IMR-90 (cell line): ENCODE data around the gene IL2RG. TPM values are rescaled to one million over a fixed set of nuclear protein-coding genes. Genes with fewer than 3 reads are reported as not detected.
A peak's percentile ranks its signal among the peaks of the same experiment; 100 is the strongest.

Experiments used
- ATAC-seq: fragments of 200-7000 bp; cut with Tn5 transposase; 2 replicates; pipeline ENCODE4 v1.9.1; 2020; ENCODE audit warnings: low read depth, mild to moderate bottlenecking, moderate library complexity
- BruUV-seq: library from RNA; stranded (reverse); fragments of 400-500 nt; replicated peaks from 2 replicates; lab custom pipeline; 2021; lab: Mats Ljungman, UMichigan
- CTCF ChIA-PET: fragments of 300-600 bp; formaldehyde crosslinking; extraction: SDS; loops from one replicate; lab custom pipeline; 2021; ENCODE audit warnings: antibody characterized with exemption; lab: Yijun Ruan, JAX
- POLR2A ChIA-PET: fragments of 300-600 bp; sonication (Branson Sonifier 250); formaldehyde crosslinking; loops from one replicate; lab custom pipeline; 2022; ENCODE audit warnings: antibody characterized with exemption; ENCODE audit not compliant: unreplicated experiment; lab: Charles Lee
- DNase-seq: peaks from one replicate; pipeline ENCODE4 v3.0.0; 2013
- H2AFZ ChIP-seq: replicated peaks from 2 replicates; pipeline ENCODE3; 2013; ENCODE audit warnings: low read length, mild to moderate bottlenecking; ENCODE audit not compliant: poor library complexity
- H2AK5ac ChIP-seq: 2 replicates; pipeline ENCODE4 v1.6.1; 2013; ENCODE audit warnings: low read depth, low read length, inconsistent platforms
- H2AK9ac ChIP-seq: replicated peaks from 2 replicates; pipeline ENCODE3; 2013; ENCODE audit warnings: mild to moderate bottlenecking, low read depth, low read length, moderate library complexity; ENCODE audit not compliant: poor library complexity
- H2BK120ac ChIP-seq: 2 replicates; pipeline ENCODE4 v1.6.1; 2013; ENCODE audit warnings: low read depth, low read length, inconsistent platforms
- H2BK15ac ChIP-seq: 3 replicates; pipeline ENCODE4 v1.6.1; 2013; ENCODE audit warnings: low read depth, low read length, inconsistent platforms
- H2BK20ac ChIP-seq: 2 replicates; pipeline ENCODE4 v1.6.1; 2013; ENCODE audit warnings: low read depth, mild to moderate bottlenecking, inconsistent platforms, low read length, moderate library complexity
- H2BK5ac ChIP-seq: 2 replicates; pipeline ENCODE4 v1.6.1; 2013; ENCODE audit warnings: mild to moderate bottlenecking, low read depth, low read length, inconsistent platforms; ENCODE audit not compliant: poor library complexity, severe bottlenecking
- H3K14ac ChIP-seq: replicated peaks from 2 replicates; pipeline ENCODE4 v1.6.1; 2013; ENCODE audit warnings: low read depth, low read length, inconsistent platforms
- H3K18ac ChIP-seq: 2 replicates; pipeline ENCODE4 v1.6.1; 2013; ENCODE audit warnings: low read depth, low read length, control low read depth
- H3K23ac ChIP-seq: 2 replicates; pipeline ENCODE4 v1.6.1; 2013; ENCODE audit warnings: low read depth, low read length, inconsistent platforms
- H3K27ac ChIP-seq: 2 replicates; pipeline ENCODE4 v1.5.1; 2013; ENCODE audit warnings: mild to moderate bottlenecking, control low read depth, low read length; ENCODE audit not compliant: insufficient read depth
- H3K27me3 ChIP-seq: 2 replicates; pipeline ENCODE4 v1.6.1; 2013; ENCODE audit warnings: low read length; ENCODE audit not compliant: control insufficient read depth, insufficient read depth
- H3K36me3 ChIP-seq: 2 replicates; pipeline ENCODE4 v1.6.1; 2013; ENCODE audit warnings: low read length, mixed read lengths; ENCODE audit not compliant: control insufficient read depth, insufficient read depth
- H3K4ac ChIP-seq: 2 replicates; pipeline ENCODE4 v1.6.1; 2013; ENCODE audit warnings: low read depth, low read length, inconsistent platforms
- H3K4me1 ChIP-seq: 2 replicates; pipeline ENCODE4 v1.6.1; 2013; ENCODE audit warnings: low read length, mixed read lengths; ENCODE audit not compliant: control insufficient read depth, insufficient read depth
- H3K4me2 ChIP-seq: 2 replicates; pipeline ENCODE4 v1.6.1; 2013; ENCODE audit warnings: low read depth, mild to moderate bottlenecking, control low read depth, low read length, moderate library complexity
- H3K4me3 ChIP-seq: 2 replicates; pipeline ENCODE4 v1.5.1; 2013; ENCODE audit warnings: low read depth, mild to moderate bottlenecking, control low read depth, low read length, moderate library complexity; ENCODE audit not compliant: insufficient read depth
- H3K56ac ChIP-seq: 2 replicates; pipeline ENCODE4 v1.6.1; 2013; ENCODE audit warnings: low read length, inconsistent platforms; ENCODE audit not compliant: insufficient read depth; ENCODE audit errors: extremely low read depth
- H3K79me1 ChIP-seq, 2 experiments: 2 replicates each; pipeline ENCODE4 v1.6.1; 2013; ENCODE audit warnings: low read length in 2 of 2, inconsistent platforms in 1 of 2, low read depth in 1 of 2
- H3K9ac ChIP-seq: 2 replicates; pipeline ENCODE4 v1.6.1; 2013; ENCODE audit warnings: low read depth, low read length, control low read depth
- H3K9me1 ChIP-seq: 2 replicates; pipeline ENCODE4 v1.6.1; 2013; ENCODE audit warnings: low read length, inconsistent platforms; ENCODE audit not compliant: insufficient read depth
- H3K9me3 ChIP-seq: 2 replicates; pipeline ENCODE4 v1.6.1; 2013; ENCODE audit warnings: low read length; ENCODE audit not compliant: control insufficient read depth, insufficient read depth
- H4K20me1 ChIP-seq: 2 replicates; pipeline ENCODE4 v1.6.1; 2013; ENCODE audit warnings: low read length, inconsistent platforms; ENCODE audit not compliant: insufficient read depth
- H4K5ac ChIP-seq: 2 replicates; pipeline ENCODE4 v1.6.1; 2013; ENCODE audit warnings: mild to moderate bottlenecking, low read depth, low read length, control low read depth
- H4K8ac ChIP-seq, 2 experiments: 2 replicates each; pipeline ENCODE4 v1.6.1; 2013; ENCODE audit warnings: low read depth in 2 of 2, low read length in 2 of 2, control low read depth in 1 of 2, inconsistent platforms in 1 of 2
- H4K91ac ChIP-seq: 2 replicates; pipeline ENCODE4 v1.6.1; 2013; ENCODE audit warnings: low read depth, low read length, inconsistent platforms; ENCODE audit not compliant: insufficient read depth
- CHD1 ChIP-seq: IDR thresholded peaks from 2 replicates; pipeline ENCODE4 v1.6.1; 2012; ENCODE audit warnings: low read depth, low read length, improper control_type of control experiment
- MAFK ChIP-seq: IDR thresholded peaks from 2 replicates; pipeline ENCODE4 v1.6.1; 2012; ENCODE audit warnings: low read depth, low read length, improper control_type of control experiment
- MXI1 ChIP-seq: IDR thresholded peaks from 2 replicates; pipeline ENCODE4 v1.6.1; 2012; ENCODE audit warnings: low read depth, mild to moderate bottlenecking, low read length, moderate library complexity, borderline replicate concordance
- NFE2L2 ChIP-seq: fragments of 150-350 bp; IDR thresholded peaks from 2 replicates; pipeline ENCODE4 v1.6.1; 2016; ENCODE audit warnings: low read depth, mild to moderate bottlenecking, low read length
- POLR2A ChIP-seq: IDR thresholded peaks from 2 replicates; pipeline ENCODE4 v1.6.1; 2012; ENCODE audit warnings: mild to moderate bottlenecking, low read depth, low read length
- RAD21 ChIP-seq: IDR thresholded peaks from 2 replicates; pipeline ENCODE4 v1.6.1; 2012; ENCODE audit warnings: low read length, improper control_type of control experiment
- RCOR1 ChIP-seq: IDR thresholded peaks from 2 replicates; pipeline ENCODE4 v1.6.1; 2012; ENCODE audit warnings: mild to moderate bottlenecking, low read length, improper control_type of control experiment; ENCODE audit not compliant: insufficient replicate concordance
- RFX5 ChIP-seq: IDR thresholded peaks from 2 replicates; pipeline ENCODE4 v1.8.0; 2012; ENCODE audit warnings: low read depth, mild to moderate bottlenecking, low read length, moderate library complexity
- SMC3 ChIP-seq: fragments of 150-350 bp; IDR thresholded peaks from 2 replicates; pipeline ENCODE4 v1.6.1; 2016; ENCODE audit warnings: low read depth, mild to moderate bottlenecking, antibody characterized with exemption, low read length, moderate library complexity
- WGBS, 2 experiments: methylation state at CpG; one replicate each; pipeline versions ENCODE4 v1.1.5 to v1.1.7; 2013; ENCODE audit warnings: missing lambda C conversion rate in 2 of 2; ENCODE audit not compliant: insufficient read length in 1 of 2; ENCODE audit errors: extremely low coverage in 2 of 2; 5-methylcytosine and 5-hydroxymethylcytosine counted together
- dilution Hi-C: fragments of 300-500 bp; cut with HindIII; formaldehyde crosslinking; loops from one replicate; pipeline ENCODE4 v1.14.3; 2018; ENCODE audit warnings: low sequenced_read_pairs; ENCODE audit not compliant: unreplicated experiment
- in situ Hi-C: fragments of 300-500 bp; cut with MboI; formaldehyde crosslinking; loops from 3 replicates; pipeline ENCODE4 v1.14.3; 2019; ENCODE audit warnings: low sequenced_read_pairs, inconsistent platforms, mixed read lengths
- intact Hi-C: fragments of 100-400 bp; cut with micrococcal nuclease; formaldehyde crosslinking; loops from 2 replicates; pipeline ENCODE4 v1.10.0; 2022
- polyA plus RNA-seq, 3 experiments: library from polyadenylated mRNA; depleted of rRNA; stranded (reverse); fragments of >200 nt; gene quantifications; 2 replicates each; pipeline ENCODE4 v1.2.3, GENCODE V29; 2012; ENCODE audit warnings: low replicate concordance in 1 of 3
- total RNA-seq: library from RNA; depleted of rRNA; stranded (reverse); fragments of >200 nt; gene quantifications from 2 replicates; pipeline ENCODE4 v1.2.3, GENCODE V29; 2012
- TF ChIP-seq, protein P1 (sequence below): fragments of 150-350 bp; IDR thresholded peaks from 2 replicates; pipeline ENCODE4 v1.6.1; 2016; ENCODE audit warnings: low read depth, mild to moderate bottlenecking, low read length, moderate library complexity, borderline replicate concordance

The IL2RG gene
- total and polyA plus RNA-seq, 2 of the 4 experiments (the other 2 are of a cell fraction), result not detected

DNA sequence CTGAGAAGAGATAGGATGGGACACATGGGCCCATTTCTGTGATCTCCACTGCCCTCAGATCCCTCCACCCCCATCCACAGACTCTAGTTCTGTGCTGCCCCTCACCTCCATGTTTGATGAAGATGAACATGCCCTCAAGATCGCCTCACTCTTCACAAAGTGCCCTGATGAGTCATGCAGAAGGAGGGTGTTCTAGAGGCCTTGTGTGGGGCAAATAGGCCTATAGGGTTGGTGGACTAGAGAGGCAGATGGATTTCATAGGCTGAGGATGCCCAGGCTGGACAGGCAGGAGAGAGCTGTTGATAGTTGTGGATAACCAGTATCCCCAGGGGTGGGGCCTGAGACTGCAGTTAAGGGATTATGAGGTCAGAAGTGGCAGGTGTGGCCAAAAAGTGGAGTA is 5.0 kb downstream of the IL2RG start, which contains the start of gene CXorf65:
TSS of gene CXorf65 (minus strand) at position 314 of the 400 bp plus-strand sequence. CDS start at position 130, 184 bp downstream.
- no peak within 1 kb of the TSS for H2AFZ ChIP-seq
- H3K36me3 ChIP-seq, result no peaks in the 10 kb centered on the region
- intact Hi-C loops (no loop called here), in situ Hi-C loops (no loop called here), dilution Hi-C loops (no loop called here)
- H3K4me1 ChIP-seq, result no peaks in the 10 kb centered on the region
- no TSS peak for BruUV-seq
- H4K91ac ChIP-seq, result no peak within 1 kb of the TSS
- H2BK20ac ChIP-seq, result no peak within 1 kb of the TSS
- H2AK5ac ChIP-seq, result no peak within 1 kb of the TSS
- H3K79me1 ChIP-seq, result no peaks in the 10 kb centered on the region
- H3K9ac ChIP-seq, result no peak within 1 kb of the TSS
- H3K18ac ChIP-seq, result no peak within 1 kb of the TSS
- ChIA-PET POLR2A (no interaction called here), CTCF (no interaction called here)
- TF ChIP-seq SMC3, result no peak
- no peak for TF ChIP-seq CHD1
- no peak for TF ChIP-seq RAD21
- no peak for TF ChIP-seq NFE2L2
- TF ChIP-seq RCOR1, result no peak
- no peak for TF ChIP-seq RFX5
- TF ChIP-seq, protein P1, sequence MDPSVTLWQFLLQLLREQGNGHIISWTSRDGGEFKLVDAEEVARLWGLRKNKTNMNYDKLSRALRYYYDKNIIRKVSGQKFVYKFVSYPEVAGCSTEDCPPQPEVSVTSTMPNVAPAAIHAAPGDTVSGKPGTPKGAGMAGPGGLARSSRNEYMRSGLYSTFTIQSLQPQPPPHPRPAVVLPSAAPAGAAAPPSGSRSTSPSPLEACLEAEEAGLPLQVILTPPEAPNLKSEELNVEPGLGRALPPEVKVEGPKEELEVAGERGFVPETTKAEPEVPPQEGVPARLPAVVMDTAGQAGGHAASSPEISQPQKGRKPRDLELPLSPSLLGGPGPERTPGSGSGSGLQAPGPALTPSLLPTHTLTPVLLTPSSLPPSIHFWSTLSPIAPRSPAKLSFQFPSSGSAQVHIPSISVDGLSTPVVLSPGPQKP, result no peak
- TF ChIP-seq POLR2A, result no peak
- TF ChIP-seq MAFK, result no peak
- TF ChIP-seq MXI1, result no peak
- H2BK120ac ChIP-seq, result no peak within 1 kb of the TSS
- H3K4me2 ChIP-seq, result no peak within 1 kb of the TSS
- H3K4me3 ChIP-seq, result no peak within 1 kb of the TSS
- ATAC-seq, result no peak
- no peak within 1 kb of the TSS for H3K23ac ChIP-seq
- no peak for DNase-seq
- H3K9me3 ChIP-seq, result no peaks in the 10 kb centered on the region
- H2BK5ac ChIP-seq, result no peak within 1 kb of the TSS
- H4K8ac ChIP-seq, result no peak within 1 kb of the TSS
- WGBS, 2 experiments, result no CpG with 5 or more reads among the region's 1 CpG
- no peak within 1 kb of the TSS for H3K56ac ChIP-seq
- H4K20me1 ChIP-seq, result no peaks in the 10 kb centered on the region
- no peak within 1 kb of the TSS for H3K4ac ChIP-seq
- no peaks in the 10 kb centered on the region for H3K9me1 ChIP-seq
- H3K27ac ChIP-seq, result no peak within 1 kb of the TSS
- H3K14ac ChIP-seq, result no peak within 1 kb of the TSS
- H4K5ac ChIP-seq, result no peak within 1 kb of the TSS
- peaks cover 15% of the 10 kb centered on the region for H3K27me3 ChIP-seq
- H2BK15ac ChIP-seq, result no peak within 1 kb of the TSS
- H2AK9ac ChIP-seq, result peak within 1 kb of the TSS; percentile 42
